GM13976 (cell line): ENCODE data around the gene ELL.

Experiments
- DNase-seq: peaks from one replicate; pipeline ENCODE4 v3.0.0; 2012; ENCODE audit warnings: low spot score
- CTCF ChIP-seq: IDR thresholded peaks from 2 replicates; pipeline ENCODE4 v1.5.1; 2012; ENCODE audit warnings: borderline replicate concordance, mild to moderate bottlenecking; ENCODE audit not compliant: insufficient read depth; ENCODE audit errors: extremely low read depth, missing control alignments, control extremely low read depth
- in situ Hi-C: fragments of 300-500 bp; cut with MboI; formaldehyde crosslinking; loops from one replicate; pipeline ENCODE4 v1.12.0; 2022; ENCODE audit warnings: low sequenced_read_pairs, mixed read lengths, inconsistent platforms; ENCODE audit not compliant: unreplicated experiment

ELL gene

GRCh38 chr19:18477042-18477779, 44.7 kb downstream of the ELL start:
- no peak for TF ChIP-seq CTCF
- in situ Hi-C loops = no loop called here
- DNase-seq = no peak

- TF ChIP-seq CTCF = no peak
- DNase-seq = no peak
- in situ Hi-C loops = no loop called here
Measured at GRCh38 chr19:18476507-18477041, 45.3 kb downstream of the ELL start.

- in situ Hi-C loops = no loop called here
- no peak for DNase-seq
- no peak for TF ChIP-seq CTCF
Measured at GRCh38 chr19:18475762-18476331, 46.0 kb downstream of the ELL start.

- no peak for DNase-seq
- in situ Hi-C loops = no loop called here
- TF ChIP-seq CTCF = no peak
Measured at GRCh38 chr19:18475004-18475453, 46.8 kb downstream of the ELL start.

GRCh38 chr19:18474366-18474887, 47.4 kb downstream of the ELL start:
- TF ChIP-seq CTCF = no peak
- DNase-seq = no peak
- in situ Hi-C loops = no loop called here

- TF ChIP-seq CTCF = no peak
- no peak for DNase-seq
- in situ Hi-C loops = no loop called here
Measured at GRCh38 chr19:18473706-18474087, 48.2 kb downstream of the ELL start.
